ENCODE data around the gene CHRM3. TPM values are rescaled to one million over a fixed set of nuclear protein-coding genes. Genes with fewer than 3 reads are reported as not detected.

CHRM3 gene
- 100 to 1,000 TPM in 3 of 4 donors, 10 to 100 TPM in 1; 48.8 to 177 (median 116) TPM for total RNA-seq

DNA sequence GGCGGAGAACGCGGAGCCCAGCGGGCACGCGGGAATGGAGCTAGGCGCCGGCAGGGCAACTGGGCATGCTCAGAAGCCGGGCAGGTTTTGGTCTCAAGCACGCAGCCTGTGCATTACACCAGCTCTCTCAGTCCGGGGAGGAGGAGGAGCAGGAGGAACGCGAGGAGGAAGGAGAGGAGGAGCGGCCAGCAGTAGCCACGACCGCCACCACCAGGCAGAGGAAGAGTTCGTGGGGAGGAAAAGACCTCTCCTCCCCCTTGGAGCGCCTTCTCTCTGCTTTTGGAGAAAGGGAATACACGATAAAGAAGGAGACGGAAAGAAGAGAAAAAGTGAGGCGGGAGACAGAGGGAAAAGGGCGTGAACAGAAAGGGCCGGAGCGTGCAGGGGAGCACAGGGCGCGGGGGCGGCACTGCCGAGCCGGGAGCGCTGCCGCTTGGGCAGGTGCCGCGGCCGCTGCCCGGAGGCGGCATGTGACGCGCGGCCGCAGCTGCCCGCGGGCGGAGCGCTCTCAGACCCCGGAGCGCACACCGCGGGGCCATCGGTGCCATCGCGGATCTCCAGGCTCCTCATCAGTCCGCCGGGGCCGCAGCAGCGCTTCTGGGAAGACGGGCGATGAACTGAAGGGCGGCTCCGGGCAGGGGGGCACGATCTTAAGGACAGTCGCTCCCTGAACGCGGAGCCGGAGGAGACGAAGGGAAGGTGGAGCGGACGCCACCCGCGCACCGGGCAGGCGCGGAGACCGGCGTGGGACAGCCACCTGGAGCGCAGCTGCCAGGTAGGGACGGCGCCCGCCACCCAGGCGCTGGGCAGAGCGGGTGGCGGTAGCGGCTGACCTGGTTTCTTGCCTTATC lies at the start of gene CHRM3:
Gene CHRM3, plus strand, starts transcription at position 116 of the 851 bp plus-strand sequence. CDS start 520,884 bp downstream, outside the sequence.
- Histone ChIP-seq H3K27me3 (peaks cover 8% of the 10 kb centered on the region), H3K4me3 (peak within 1 kb of the TSS; percentile 63 to 77), H3K9me3 (no peaks in the 10 kb centered on the region), H3K27ac (peak within 1 kb of the TSS; percentile 74 to 93 (median 92)), H3K36me3 (no peaks in the 10 kb centered on the region), H3K4me1 (peaks cover 0 to 32% (median 0%) of the 10 kb centered on the region in 3 donors)
- peak; percentile 68 for TF ChIP-seq POLR2AphosphoS5 (IDR thresholded peaks at IDR 0.05)
- no peak for TF ChIP-seq EP300 (IDR thresholded peaks at IDR 0.05)
- TF ChIP-seq POLR2A (IDR thresholded peaks at IDR 0.05), result peak in 1 of 2 donors; percentile 28
- peak in 3 of 4 experiments; percentile 31 to 52 (median 32) for TF ChIP-seq CTCF (IDR thresholded peaks at IDR 0.05)
- 0 to 1% methylated on average over 13 to 16 of the region's 82 CpGs for WGBS, 2 donors (ENCODE audit: low coverage in 1 of 2)
- ATAC-seq, result peak; percentile 93

GRCh38 chr1:239337799-239338430 lies 48.5 kb upstream of the CHRM3 start:
- no peaks in the 10 kb centered on the region for H3K27me3 ChIP-seq
- no peaks in the 10 kb centered on the region for H3K4me1 ChIP-seq
- no peak overlapping the region for H3K4me3 ChIP-seq
- WGBS, 2 donors (ENCODE audit: low coverage in 1 of 2), result 61 to 76% methylated on average over 5 of the region's 6 CpGs
- TF ChIP-seq EP300 (IDR thresholded peaks at IDR 0.05) (no peak), POLR2AphosphoS5 (IDR thresholded peaks at IDR 0.05) (no peak), POLR2A (IDR thresholded peaks at IDR 0.05) (no peak), CTCF (IDR thresholded peaks at IDR 0.05) (no peak)
- no peaks in the 10 kb centered on the region for H3K9me3 ChIP-seq
- no peak for ATAC-seq
- H3K36me3 ChIP-seq, result no peaks in the 10 kb centered on the region
- no peak overlapping the region for H3K27ac ChIP-seq

DNA sequence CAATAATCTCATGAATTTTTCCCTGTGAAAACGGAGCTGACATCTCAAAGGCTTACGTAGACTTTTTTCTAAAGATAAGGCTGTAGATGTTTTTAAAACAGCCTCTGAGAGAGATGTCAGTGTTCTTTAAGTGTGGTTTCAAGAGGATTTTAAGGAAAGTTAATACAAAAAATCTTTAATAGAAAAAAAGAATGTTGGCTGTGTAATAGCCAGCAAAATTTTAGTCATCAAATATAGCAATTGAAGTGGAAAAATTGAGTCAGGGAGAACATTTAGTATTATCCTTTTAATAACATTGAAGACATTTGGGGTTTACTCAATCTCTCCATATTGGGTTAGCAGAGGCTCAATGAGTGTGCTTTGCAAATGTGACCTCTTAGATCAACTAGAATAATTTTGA lies 38.6 kb upstream of the CHRM3 start:
- peaks cover 0 to 11% (median 0%) of the 10 kb centered on the region in 3 donors for H3K4me1 ChIP-seq
- no peak overlapping the region for H3K27ac ChIP-seq
- no peaks in the 10 kb centered on the region for H3K9me3 ChIP-seq
- no peak for ATAC-seq
- H3K27me3 ChIP-seq, result no peaks in the 10 kb centered on the region
- 55 to 68% methylated on average over 2 of the region's 2 CpGs for WGBS, 2 donors (ENCODE audit: low coverage in 1 of 2)
- no peak overlapping the region for H3K4me3 ChIP-seq
- no peak for TF ChIP-seq POLR2AphosphoS5 (IDR thresholded peaks at IDR 0.05)
- TF ChIP-seq EP300 (IDR thresholded peaks at IDR 0.05), result no peak
- TF ChIP-seq POLR2A (IDR thresholded peaks at IDR 0.05), result no peak
- TF ChIP-seq CTCF (IDR thresholded peaks at IDR 0.05), result no peak
- H3K36me3 ChIP-seq, result no peaks in the 10 kb centered on the region

DNA sequence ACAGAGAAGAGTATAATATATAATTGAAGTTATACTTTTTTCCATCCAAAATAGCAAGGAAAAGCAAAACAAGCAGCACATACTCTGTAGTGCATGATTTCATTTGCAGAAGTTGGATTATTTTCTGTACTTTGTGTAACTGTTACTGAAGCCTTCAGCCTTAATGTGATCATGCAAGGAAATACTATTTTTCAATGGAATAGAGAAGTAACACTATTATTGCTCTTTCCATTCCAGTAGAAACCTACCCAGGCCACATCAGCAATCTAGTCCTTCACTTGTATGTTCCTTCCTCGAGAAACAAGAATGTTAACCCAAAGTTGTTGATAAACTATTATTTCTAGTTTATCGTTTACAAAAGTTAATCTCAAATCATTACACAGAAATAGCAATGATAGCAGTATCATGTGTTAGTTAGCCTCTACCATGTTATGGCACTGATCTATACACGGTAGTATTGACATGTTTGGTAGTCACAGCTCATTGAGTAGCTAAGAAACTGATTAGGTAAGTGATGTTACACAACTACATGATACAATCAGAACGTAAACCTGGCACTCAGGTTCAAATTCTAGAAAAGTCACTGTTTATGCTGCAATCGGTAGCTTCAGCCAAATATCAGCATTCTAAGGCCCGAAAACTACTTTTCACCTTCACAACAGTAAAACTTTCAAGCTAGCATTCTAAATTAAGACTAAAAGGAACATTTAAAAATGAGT lies 37.6 kb upstream of the CHRM3 start:
- H3K27ac ChIP-seq, result no peak overlapping the region
- H3K36me3 ChIP-seq, result no peaks in the 10 kb centered on the region
- no peak for ATAC-seq
- no peaks in the 10 kb centered on the region for H3K27me3 ChIP-seq
- WGBS, 2 donors (ENCODE audit: low coverage in 1 of 2), result 87 to 92% methylated on average over 5 to 6 of the region's 6 CpGs
- H3K4me3 ChIP-seq, result no peak overlapping the region
- H3K9me3 ChIP-seq, result no peaks in the 10 kb centered on the region
- TF ChIP-seq EP300 (IDR thresholded peaks at IDR 0.05) (no peak), CTCF (IDR thresholded peaks at IDR 0.05) (no peak), POLR2A (IDR thresholded peaks at IDR 0.05) (no peak), POLR2AphosphoS5 (IDR thresholded peaks at IDR 0.05) (no peak)
- H3K4me1 ChIP-seq, result peaks cover 0 to 10% (median 0%) of the 10 kb centered on the region in 3 donors

Measured in gastroesophageal sphincter (tissue), 4 donors.